Cardiac muscle cell (in vitro differentiated cells and primary cell): ENCODE data around the gene VWA8. TPM values are rescaled to one million over a fixed set of nuclear protein-coding genes. Genes with fewer than 3 reads are reported as not detected.
"Not testable (repeated sequence)": the region's sequence is repeated elsewhere in the genome, so short reads cannot be mapped to it uniquely, and the experiment has no call there.

Experiments used
- DNase-seq, 2 donors: peaks; one replicate each; pipeline versions ENCODE4 v3.0.0 to v3.0.0-alpha.2; 2010 to 2017; ENCODE audit warnings: low read depth in 1 of 2, low spot score in 1 of 2
- H3K27ac ChIP-seq: fragments of 200-600 bp; sonication (generic); 2 replicates; pipeline ENCODE4 v1.5.1; 2016
- H3K27me3 ChIP-seq: fragments of 200-600 bp; sonication (generic); 2 replicates; pipeline ENCODE4 v1.6.0; 2016; ENCODE audit warnings: control low read depth
- H3K36me3 ChIP-seq: fragments of 200-600 bp; sonication (generic); 2 replicates; pipeline ENCODE4 v1.5.1; 2016; ENCODE audit warnings: control low read depth
- H3K4me1 ChIP-seq: fragments of 200-600 bp; sonication (generic); 2 replicates; pipeline ENCODE4 v1.8.1; 2017; ENCODE audit warnings: low read depth, mild to moderate bottlenecking, mixed run types
- H3K4me3 ChIP-seq: fragments of 200-600 bp; sonication (generic); 2 replicates; pipeline ENCODE4 v1.5.1; 2016; ENCODE audit warnings: mild to moderate bottlenecking
- H3K9me3 ChIP-seq: fragments of 200-600 bp; sonication (generic); 2 replicates; pipeline ENCODE4 v1.5.1; 2017; ENCODE audit warnings: low read depth, mild to moderate bottlenecking, control low read depth
- CTCF ChIP-seq: IDR thresholded peaks from 2 replicates; pipeline ENCODE4 v1.5.1; 2012; ENCODE audit warnings: low read depth, mild to moderate bottlenecking, low read length
- polyA plus RNA-seq: library from polyadenylated mRNA; unstranded; fragments of >200 nt; fragmentation: Nextera tagmentation; extraction: Ambion mirVana; gene quantifications from 2 replicates; pipeline ENCODE4 v1.2.1, GENCODE V29; 2016
- total RNA-seq: library from RNA; depleted of rRNA; stranded (reverse); fragments of >200 nt; gene quantifications from 2 replicates; pipeline ENCODE4 v1.2.3, GENCODE V29; 2016

The VWA8 gene
- total and polyA plus RNA-seq, 2 experiments from 2014 or later, result 9.4 to 22.9 TPM

GRCh38 chr13:41880966-41881365 lies 79.9 kb downstream of the VWA8 start:
- H3K9me3 ChIP-seq, result no peaks in the 10 kb centered on the region

GRCh38 chr13:41864658-41865057 lies 96.3 kb downstream of the VWA8 start:
- TF ChIP-seq CTCF, result no peak
- Histone ChIP-seq H3K27ac (no peak overlapping the region), H3K4me3 (no peak overlapping the region), H3K9me3 (no peaks in the 10 kb centered on the region), H3K36me3 (peaks cover 15% of the 10 kb centered on the region), H3K4me1 (no peaks in the 10 kb centered on the region), H3K27me3 (no peaks in the 10 kb centered on the region)
- peak in 1 of 2 donors; percentile 74 for DNase-seq

More at GRCh38 chr13:41880966-41881365, 79.9 kb downstream of the VWA8 start:
- H3K36me3 ChIP-seq, result peaks cover 20% of the 10 kb centered on the region
- DNase-seq, result no peak
- no peak overlapping the region for H3K27ac ChIP-seq
- no peak overlapping the region for H3K4me3 ChIP-seq
- no peaks in the 10 kb centered on the region for H3K27me3 ChIP-seq
- H3K4me1 ChIP-seq, result no peaks in the 10 kb centered on the region
- no peak for TF ChIP-seq CTCF

- not testable (repeated sequence) for H3K4me1 ChIP-seq, H3K27ac ChIP-seq, H3K27me3 ChIP-seq
Measured at GRCh38 chr13:41862659-41863058, 98.2 kb downstream of the VWA8 start.

GRCh38 chr13:41859565-41859964 lies 101.3 kb downstream of the VWA8 start:
- H3K27me3 ChIP-seq, result no peaks in the 10 kb centered on the region
- H3K36me3 ChIP-seq, result peaks cover 14% of the 10 kb centered on the region
- no peaks in the 10 kb centered on the region for H3K9me3 ChIP-seq
- no peak for DNase-seq
- H3K27ac ChIP-seq, result no peak overlapping the region
- no peak overlapping the region for H3K4me3 ChIP-seq
- TF ChIP-seq CTCF, result no peak
- H3K4me1 ChIP-seq, result no peaks in the 10 kb centered on the region

More at GRCh38 chr13:41862659-41863058, 98.2 kb downstream of the VWA8 start:
- DNase-seq, H3K9me3 ChIP-seq, H3K4me3 ChIP-seq: not testable (repeated sequence)
- H3K36me3 ChIP-seq, result peaks cover 19% of the 10 kb centered on the region

DNA sequence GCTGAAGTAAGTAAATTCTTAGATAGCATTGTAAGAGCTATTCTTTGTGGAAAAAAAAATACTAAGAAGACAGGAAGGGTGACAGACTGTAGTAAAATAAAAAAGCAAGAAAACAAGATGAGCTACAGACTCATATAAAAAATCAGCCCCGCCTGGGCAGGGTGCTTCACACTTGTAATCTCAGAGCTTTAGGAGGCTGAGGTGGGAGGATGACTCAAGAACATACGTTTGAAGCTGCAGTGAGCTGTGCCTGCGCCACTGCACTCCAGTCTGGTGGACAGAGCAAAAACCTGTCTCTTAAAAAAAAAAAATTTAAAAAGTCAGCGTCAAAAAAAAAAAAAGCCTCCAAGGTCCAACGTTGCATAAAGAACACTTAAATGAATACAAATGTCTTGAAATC lies 102.1 kb downstream of the VWA8 start:
- H3K4me1 ChIP-seq, result no peaks in the 10 kb centered on the region
- no peaks in the 10 kb centered on the region for H3K27me3 ChIP-seq
- peaks cover 13% of the 10 kb centered on the region for H3K36me3 ChIP-seq
- no peaks in the 10 kb centered on the region for H3K9me3 ChIP-seq
- no peak overlapping the region for H3K4me3 ChIP-seq
- DNase-seq, result no peak
- no peak for TF ChIP-seq CTCF
- H3K27ac ChIP-seq, result no peak overlapping the region

DNA sequence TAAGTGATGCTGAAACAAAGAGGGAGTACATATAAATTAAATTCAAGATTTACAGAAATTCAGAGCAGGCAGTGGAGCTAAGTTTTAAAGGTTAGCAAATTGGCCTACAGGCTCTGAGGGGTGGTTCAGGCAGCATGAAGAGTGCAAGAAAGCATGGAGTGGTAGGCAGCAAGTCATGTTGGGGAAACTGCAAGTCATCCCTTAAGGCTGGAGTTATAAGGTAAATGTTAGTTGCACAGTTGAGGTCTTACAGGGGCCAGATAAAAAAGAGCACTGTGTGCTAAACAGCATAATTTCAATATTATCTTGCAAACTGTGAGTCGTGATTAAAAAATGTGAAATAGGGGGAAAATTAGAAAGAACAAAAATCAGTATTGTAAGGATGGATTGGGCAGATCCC lies 106.2 kb downstream of the VWA8 start:
- TF ChIP-seq CTCF, result no peak
- Histone ChIP-seq H3K9me3 (no peaks in the 10 kb centered on the region), H3K27ac (no peak overlapping the region), H3K4me3 (no peak overlapping the region), H3K27me3 (no peaks in the 10 kb centered on the region), H3K4me1 (no peaks in the 10 kb centered on the region), H3K36me3 (peaks cover 8% of the 10 kb centered on the region)
- DNase-seq, result peak in 1 of 2 donors; percentile 12
